BJ (cell line): Measurements from ENCODE around the gene IFNW1. TPM values are rescaled to one million over a fixed set of nuclear protein-coding genes. Genes with fewer than 3 reads are reported as not detected.
A peak's percentile ranks its signal among the peaks of the same experiment; 100 is the strongest.

Source experiments
- CTCF ChIA-PET: fragments of 350-600 bp; formaldehyde crosslinking; extraction: SDS; loops from one replicate; lab custom pipeline; 2021; ENCODE audit warnings: antibody characterized with exemption, inconsistent platforms; lab: Yijun Ruan, JAX
- POLR2A ChIA-PET: fragments of 300-600 bp; sonication (Branson Sonifier 250); formaldehyde crosslinking; extraction: SDS; loops from one replicate; lab custom pipeline; 2021; ENCODE audit warnings: antibody characterized with exemption; lab: Charles Lee
- DNase-seq: peaks from one replicate; pipeline ENCODE4 v3.0.0-alpha.2; 2011; ENCODE audit warnings: low read depth
- H3K27me3 ChIP-seq: 2 replicates; pipeline ENCODE4 v1.6.0; 2011; ENCODE audit warnings: low read length; ENCODE audit not compliant: control insufficient read depth, insufficient read depth
- H3K36me3 ChIP-seq: 2 replicates; pipeline ENCODE4 v1.5.1; 2011; ENCODE audit warnings: low read length; ENCODE audit not compliant: control insufficient read depth, insufficient read depth
- H3K4me3 ChIP-seq: 2 replicates; pipeline ENCODE4 v1.5.1; 2011; ENCODE audit warnings: low read depth, mild to moderate bottlenecking, control low read depth, low read length
- CTCF ChIP-seq: IDR thresholded peaks from 2 replicates; pipeline ENCODE4 v1.5.1; 2011; ENCODE audit warnings: low read depth, mild to moderate bottlenecking, control low read depth, inconsistent platforms, low read length, moderate library complexity; ENCODE audit not compliant: insufficient read depth
- polyA plus RNA-seq: library from polyadenylated mRNA; depleted of rRNA; stranded (reverse); fragments of >200 nt; gene quantifications from 2 replicates; pipeline ENCODE4 v1.2.3, GENCODE V29; 2011

The IFNW1 gene
- polyA plus RNA-seq, 1 experiment, result not detected

GRCh38 chr9:21104787-21105186 is 36.8 kb downstream of the IFNW1 start:
- Histone ChIP-seq H3K27me3 (no peaks in the 10 kb centered on the region), H3K4me3 (no peak overlapping the region), H3K36me3 (no peaks in the 10 kb centered on the region)
- no peak for TF ChIP-seq CTCF
- ChIA-PET CTCF (interaction anchor here (0.7 to 1.1 kb wide), 2 partner anchors 221 to 749 kb away, joined by 3 read pairs; no protein-coding TSS in a partner anchor), POLR2A (no interaction called here)
- no peak for DNase-seq

- ChIA-PET CTCF (interaction anchor here (1.1 to 2.0 kb wide), 3 partner anchors 9 to 11 kb away, joined by 3 to 8 read pairs (median 4); no protein-coding TSS in a partner anchor), POLR2A (no interaction called here)
- no peaks in the 10 kb centered on the region for H3K27me3 ChIP-seq
- no peak for DNase-seq
- no peak for TF ChIP-seq CTCF
- no peaks in the 10 kb centered on the region for H3K36me3 ChIP-seq
- no peak overlapping the region for H3K4me3 ChIP-seq
These were observed 39.3 kb downstream of the IFNW1 start for GRCh38 chr9:21102305-21102704.

- Histone ChIP-seq H3K36me3 (no peaks in the 10 kb centered on the region), H3K27me3 (no peaks in the 10 kb centered on the region), H3K4me3 (no peak overlapping the region)
- CTCF ChIA-PET, result no interaction called here
- DNase-seq, result no peak
- no peak for TF ChIP-seq CTCF
- POLR2A ChIA-PET, result no interaction called here
These were observed 43.8 kb downstream of the IFNW1 start for GRCh38 chr9:21097817-21098216.

GRCh38 chr9:21096901-21097255 is 44.8 kb downstream of the IFNW1 start:
- H3K36me3 ChIP-seq, result no peaks in the 10 kb centered on the region
- POLR2A ChIA-PET, result no interaction called here
- H3K4me3 ChIP-seq, result no peak overlapping the region
- no peak for DNase-seq
- no peak for TF ChIP-seq CTCF
- H3K27me3 ChIP-seq, result no peaks in the 10 kb centered on the region
- CTCF ChIA-PET, result interaction anchor here (0.5 to 1.7 kb wide), 4 partner anchors 14 to 1172 kb away, joined by 3 to 5 read pairs (median 3); no protein-coding TSS in a partner anchor

- no peak for TF ChIP-seq CTCF
- DNase-seq, result peak; percentile 51
These were observed 45.3 kb downstream of the IFNW1 start for GRCh38 chr9:21096172-21096900.

More at GRCh38 chr9:21096172-21096900, 45.3 kb downstream of the IFNW1 start:
- Histone ChIP-seq H3K4me3 (peak overlapping the region; percentile 1; the same call in 1 of the 2 replicates), H3K36me3 (no peaks in the 10 kb centered on the region), H3K27me3 (no peaks in the 10 kb centered on the region)
- ChIA-PET CTCF (interaction anchor here (0.5 to 1.7 kb wide), 6 partner anchors 14 to 1172 kb away, joined by 3 to 5 read pairs (median 3); partner anchors contain the start of gene IFNB1), POLR2A (no interaction called here)
